NCI-H1694 treated with DMSO at 0.1 percent for 48 hours (cell line): ENCODE results near the gene DMAC2.
"Not testable (repeated sequence)": the region's sequence is repeated elsewhere in the genome, so short reads cannot be mapped to it uniquely, and the experiment has no call there.

Source experiments
- DNase-seq: peaks from one replicate; lab custom pipeline; 2025; lab: John Stamatoyannopoulos, UW

Gene DMAC2

GRCh38 chr19:41422456-41422855 is 17.3 kb downstream of the DMAC2 start:
- no peak for DNase-seq

- DNase-seq = no peak
Measured at GRCh38 chr19:41421973-41422372, 17.7 kb downstream of the DMAC2 start.

GRCh38 chr19:41421314-41421713 is 18.4 kb downstream of the DMAC2 start:
- DNase-seq = no peak

DNA sequence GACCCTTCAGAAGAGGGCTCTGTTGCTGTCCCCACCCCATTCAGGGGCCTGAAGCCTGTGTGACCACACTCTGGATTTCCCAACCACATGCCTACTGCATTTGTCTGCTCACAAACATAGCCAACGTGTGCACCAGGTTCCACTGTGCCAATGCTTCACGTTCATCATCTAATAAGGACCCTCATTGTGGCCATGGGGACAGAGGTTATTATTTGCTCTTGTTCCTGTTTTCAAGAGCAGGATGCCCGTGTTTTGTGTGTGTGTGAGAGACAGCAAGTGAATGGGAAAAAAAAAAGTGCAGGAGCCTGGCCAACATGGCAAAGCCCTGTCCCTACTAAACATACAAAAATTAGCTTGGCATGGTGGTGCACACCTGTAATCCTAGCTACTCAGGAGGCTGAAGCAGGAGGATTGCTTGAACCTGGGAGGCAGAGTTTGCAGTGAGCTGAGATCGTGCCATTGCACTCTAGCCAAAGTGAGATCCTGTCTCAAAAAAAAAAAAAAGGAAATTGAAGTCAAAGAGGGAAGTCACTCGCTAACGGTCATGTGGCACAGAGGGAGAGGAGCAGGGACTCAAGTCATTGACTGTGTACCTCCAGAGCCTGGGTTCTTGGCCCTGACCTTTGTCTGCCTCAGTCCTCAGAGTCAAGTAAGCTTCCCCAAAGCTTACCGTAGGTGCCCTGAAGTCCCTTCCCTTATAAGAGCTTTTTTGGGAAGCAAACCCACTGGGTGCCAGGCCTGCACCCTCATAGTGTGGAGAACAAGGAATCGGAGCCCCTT is 19.4 kb downstream of the DMAC2 start:
- no peak for DNase-seq

DNA sequence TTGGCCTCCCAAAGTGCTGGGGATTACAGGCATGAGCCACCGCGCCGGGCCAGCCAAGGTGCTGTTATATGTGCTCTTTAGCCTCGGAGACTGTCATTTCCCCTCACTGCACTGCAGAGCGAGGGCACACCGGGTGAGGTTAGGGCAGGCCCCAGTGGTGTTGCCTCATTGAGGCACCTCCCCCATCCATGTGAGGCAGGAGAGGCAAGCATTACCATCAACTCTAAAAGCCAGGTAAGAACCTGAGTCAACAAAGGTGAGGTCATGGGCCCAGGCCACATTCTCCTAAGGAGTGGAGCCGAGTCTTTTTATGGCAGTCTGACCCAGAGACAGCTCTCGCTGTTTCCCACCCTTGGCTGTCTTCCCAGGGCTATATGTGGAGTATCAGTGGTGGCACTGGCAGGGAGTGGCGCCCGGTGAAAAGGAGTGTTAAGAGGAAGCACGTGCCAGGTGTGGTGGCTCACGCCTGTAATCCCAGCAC is 23.5 kb downstream of the DMAC2 start:
- no peak for DNase-seq

DNA sequence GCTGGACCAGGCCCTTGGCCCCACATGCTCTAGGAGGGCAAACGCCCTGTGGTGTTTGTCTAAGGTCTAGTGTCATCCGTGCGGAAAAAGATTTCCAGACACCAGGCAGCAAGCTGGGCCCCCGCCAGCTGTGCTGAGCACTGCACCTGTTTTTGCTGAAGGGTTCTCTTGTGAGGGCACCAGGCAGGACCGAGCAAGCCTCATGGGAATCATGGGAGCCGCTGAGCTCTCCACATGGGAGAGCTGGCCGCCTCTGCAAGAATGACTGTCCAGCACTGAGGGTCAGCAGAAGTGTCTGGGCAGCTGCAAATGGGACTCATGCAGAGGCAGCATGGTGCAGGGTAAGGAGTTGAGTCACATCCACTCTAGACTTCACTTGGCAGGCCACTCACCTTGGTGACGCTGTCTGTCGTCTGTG is 24.5 kb downstream of the DMAC2 start:
- DNase-seq = peak; percentile 13

DNA sequence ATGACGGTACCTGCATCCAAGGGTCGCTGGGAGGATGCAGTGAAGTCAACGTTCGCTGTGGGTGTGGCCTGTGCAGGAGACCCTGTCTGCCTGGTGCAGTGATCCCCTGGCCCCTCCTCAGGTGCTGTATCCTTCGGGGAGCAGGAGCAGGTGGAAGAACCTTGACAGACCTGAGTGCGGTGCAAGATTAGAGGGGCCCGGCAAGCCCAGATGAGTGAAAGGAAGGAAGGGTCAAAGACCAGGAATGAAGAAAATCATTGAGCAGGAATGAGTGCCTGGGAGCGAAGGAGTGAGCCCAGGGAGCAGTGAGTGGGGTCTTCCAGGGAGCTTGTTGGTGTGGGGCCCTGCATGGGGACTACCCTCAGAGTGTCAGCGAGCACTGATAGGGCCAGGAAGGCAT is 25.3 kb downstream of the DMAC2 start:
- DNase-seq = no peak

GRCh38 chr19:41413947-41414346 is 25.8 kb downstream of the DMAC2 start:
- no peak for DNase-seq

GRCh38 chr19:41412953-41413352 is 26.8 kb downstream of the DMAC2 start:
- DNase-seq = no peak

DNA sequence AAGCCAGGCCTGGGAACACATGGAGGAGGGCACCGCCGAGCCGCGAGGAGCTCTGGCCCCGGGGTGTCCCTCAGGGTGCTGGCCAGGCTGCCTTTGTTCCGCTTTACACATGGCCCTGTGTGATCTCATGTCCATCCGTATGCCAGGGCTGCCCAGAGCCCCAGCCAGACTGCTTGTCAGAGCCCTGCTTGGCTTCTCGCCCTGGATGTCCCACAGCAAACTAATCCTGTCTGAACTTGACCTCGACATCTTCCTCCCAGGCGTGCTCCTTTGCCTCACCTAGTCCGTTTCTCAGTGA is 27.8 kb downstream of the DMAC2 start:
- no peak for DNase-seq

GRCh38 chr19:41411100-41411967 is 28.4 kb downstream of the DMAC2 start:
- no peak for DNase-seq

GRCh38 chr19:41410336-41411054 is 29.2 kb downstream of the DMAC2 start:
- no peak for DNase-seq

GRCh38 chr19:41409288-41409687 is 30.4 kb downstream of the DMAC2 start:
- no peak for DNase-seq

- DNase-seq = not testable (repeated sequence)
Measured at GRCh38 chr19:41408846-41409245, 30.9 kb downstream of the DMAC2 start.

- no peak for DNase-seq
Measured at GRCh38 chr19:41408256-41408655, 31.5 kb downstream of the DMAC2 start.

- no peak for DNase-seq
Measured at GRCh38 chr19:41407271-41407670, 32.4 kb downstream of the DMAC2 start.

DNA sequence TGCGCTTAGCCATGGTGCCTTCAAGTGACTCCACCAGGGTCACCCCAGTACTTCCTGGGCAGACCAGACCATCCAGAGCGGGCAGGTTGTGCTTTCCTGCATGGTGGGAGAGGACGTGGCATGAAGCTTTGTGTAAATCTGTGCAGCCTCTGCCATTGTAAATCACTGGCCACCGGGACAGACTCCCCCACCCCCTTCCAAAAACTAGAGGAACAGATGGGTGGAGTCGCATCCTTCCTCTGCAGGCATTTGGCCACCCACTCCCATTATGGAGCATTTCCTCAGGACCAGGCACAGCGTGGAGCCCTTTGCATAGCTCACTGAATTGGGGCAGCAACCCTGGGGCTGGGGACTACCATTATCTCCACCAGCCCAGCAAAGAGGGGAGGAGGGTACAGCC is 33.9 kb downstream of the DMAC2 start:
- no peak for DNase-seq

GRCh38 chr19:41403181-41403970 is 36.3 kb downstream of the DMAC2 start:
- no peak for DNase-seq

- no peak for DNase-seq
Measured at GRCh38 chr19:41402010-41402409, 37.7 kb downstream of the DMAC2 start.

GRCh38 chr19:41401483-41401882 is 38.2 kb downstream of the DMAC2 start:
- DNase-seq = no peak

GRCh38 chr19:41399525-41399924 is 40.2 kb downstream of the DMAC2 start:
- no peak for DNase-seq

DNA sequence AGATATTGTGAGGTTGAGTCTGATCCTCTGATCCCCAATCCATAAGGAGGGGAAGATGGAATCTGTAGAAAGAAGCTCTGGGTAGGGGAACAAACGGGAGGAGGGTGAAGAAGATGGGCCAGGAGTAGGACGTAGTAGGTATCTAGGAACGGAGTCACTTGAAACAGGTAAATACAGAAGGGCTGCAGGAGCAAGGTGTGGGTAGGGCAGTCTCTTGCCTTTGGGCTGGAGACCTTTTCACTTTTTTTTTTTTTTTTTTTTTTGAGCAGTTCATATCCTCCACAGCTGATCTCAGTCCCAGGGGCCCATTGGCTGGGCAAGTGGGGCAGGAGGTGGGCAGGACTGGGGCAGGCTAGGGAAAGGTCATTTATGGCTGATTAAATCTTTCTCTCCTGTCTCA is 40.6 kb downstream of the DMAC2 start:
- DNase-seq = no peak
